Parathyroid adenoma (tissue), 2 donors: ENCODE data around the gene ANKFY1.
A peak's percentile ranks its signal among the peaks of the same experiment; 100 is the strongest.

ENCODE experiments used
- H2AFZ ChIP-seq: fragments of 300-600 bp; sonication (generic); one replicate; pipeline ENCODE4 v1.7.0; 2017; ENCODE audit warnings: antibody characterized with exemption, mild to moderate bottlenecking
- H3K27ac ChIP-seq: fragments of 300-600 bp; sonication (generic); one replicate; pipeline ENCODE4 v1.7.0; 2017
- H3K27me3 ChIP-seq: fragments of 300-600 bp; sonication (generic); one replicate; pipeline ENCODE4 v1.7.0; 2017; ENCODE audit warnings: low read length; ENCODE audit not compliant: control insufficient read depth, insufficient read depth
- H3K36me3 ChIP-seq: fragments of 300-600 bp; sonication (generic); one replicate; pipeline ENCODE4 v1.7.0; 2017; ENCODE audit warnings: low read length; ENCODE audit not compliant: control insufficient read depth, insufficient read depth
- H3K4me1 ChIP-seq: fragments of 300-600 bp; sonication (generic); one replicate; pipeline ENCODE4 v1.7.0; 2017; ENCODE audit warnings: control low read depth
- H3K4me2 ChIP-seq: fragments of 300-600 bp; sonication (generic); one replicate; pipeline ENCODE4 v1.7.0; 2017; ENCODE audit warnings: low read length
- H3K4me3 ChIP-seq: fragments of 300-600 bp; sonication (generic); one replicate; pipeline ENCODE4 v1.7.0; 2017; ENCODE audit warnings: low read depth, low read length
- H3K79me2 ChIP-seq: fragments of 300-600 bp; sonication (generic); one replicate; pipeline ENCODE4 v1.7.0; 2017; ENCODE audit warnings: control low read depth
- H3K9ac ChIP-seq: fragments of 300-600 bp; sonication (generic); one replicate; pipeline ENCODE4 v1.7.0; 2017; ENCODE audit warnings: mild to moderate bottlenecking
- H3K9me3 ChIP-seq: fragments of 300-600 bp; sonication (generic); one replicate; pipeline ENCODE4 v1.7.0; 2017; ENCODE audit warnings: low read length; ENCODE audit not compliant: control insufficient read depth
- TF ChIP-seq, protein P1 (sequence below): fragments of 300-600 bp; sonication (generic); IDR thresholded peaks from one replicate; pipeline ENCODE4 v1.7.0; 2017; ENCODE audit warnings: antibody characterized with exemption, mild to moderate bottlenecking
- donor health status: primary hyperparathyroidism.

Gene ANKFY1

DNA sequence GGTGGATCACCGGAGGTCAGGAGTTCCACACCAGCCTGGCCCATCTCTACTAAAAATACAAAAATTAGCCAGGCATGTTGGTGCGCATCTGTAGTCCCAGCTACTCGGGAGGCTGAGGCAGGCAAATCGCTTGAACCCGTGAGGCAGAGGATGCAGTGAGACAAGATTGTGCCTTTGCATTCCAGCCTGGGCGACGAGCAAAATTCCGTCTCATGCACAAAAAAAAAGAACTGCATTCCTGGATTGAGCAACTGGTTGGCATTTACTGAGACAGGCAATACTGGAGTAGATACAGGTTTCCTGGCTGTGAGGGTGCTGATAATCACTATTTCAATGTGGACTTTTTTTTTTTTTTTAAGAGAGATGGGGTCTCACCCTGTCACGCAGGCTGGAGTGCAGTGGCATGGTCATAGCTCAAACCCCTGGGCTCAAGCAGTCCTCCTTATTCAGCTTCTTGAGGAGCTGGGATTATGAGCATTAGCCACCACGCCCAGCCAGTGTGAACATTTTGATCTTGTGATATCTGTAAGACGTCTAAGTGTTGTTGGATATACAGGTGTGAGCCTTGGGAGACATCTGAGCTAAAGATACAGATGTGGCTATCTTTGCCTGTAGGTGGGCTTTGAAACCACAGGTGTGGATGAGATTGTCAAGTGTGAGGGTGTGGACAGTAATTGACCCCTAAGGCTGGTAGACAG, 115.0 kb downstream of the ANKFY1 start:
- peaks cover 4% of the 10 kb centered on the region for H3K4me1 ChIP-seq
- no peaks in the 10 kb centered on the region for H3K36me3 ChIP-seq
- H3K27ac ChIP-seq, result no peak overlapping the region
- no peak overlapping the region for H3K4me3 ChIP-seq
- no peak overlapping the region for H2AFZ ChIP-seq
- H3K4me2 ChIP-seq, result no peak overlapping the region
- H3K9me3 ChIP-seq, result no peaks in the 10 kb centered on the region
- TF ChIP-seq, protein P1, sequence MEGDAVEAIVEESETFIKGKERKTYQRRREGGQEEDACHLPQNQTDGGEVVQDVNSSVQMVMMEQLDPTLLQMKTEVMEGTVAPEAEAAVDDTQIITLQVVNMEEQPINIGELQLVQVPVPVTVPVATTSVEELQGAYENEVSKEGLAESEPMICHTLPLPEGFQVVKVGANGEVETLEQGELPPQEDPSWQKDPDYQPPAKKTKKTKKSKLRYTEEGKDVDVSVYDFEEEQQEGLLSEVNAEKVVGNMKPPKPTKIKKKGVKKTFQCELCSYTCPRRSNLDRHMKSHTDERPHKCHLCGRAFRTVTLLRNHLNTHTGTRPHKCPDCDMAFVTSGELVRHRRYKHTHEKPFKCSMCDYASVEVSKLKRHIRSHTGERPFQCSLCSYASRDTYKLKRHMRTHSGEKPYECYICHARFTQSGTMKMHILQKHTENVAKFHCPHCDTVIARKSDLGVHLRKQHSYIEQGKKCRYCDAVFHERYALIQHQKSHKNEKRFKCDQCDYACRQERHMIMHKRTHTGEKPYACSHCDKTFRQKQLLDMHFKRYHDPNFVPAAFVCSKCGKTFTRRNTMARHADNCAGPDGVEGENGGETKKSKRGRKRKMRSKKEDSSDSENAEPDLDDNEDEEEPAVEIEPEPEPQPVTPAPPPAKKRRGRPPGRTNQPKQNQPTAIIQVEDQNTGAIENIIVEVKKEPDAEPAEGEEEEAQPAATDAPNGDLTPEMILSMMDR, result no peak
- no peak overlapping the region for H3K9ac ChIP-seq
- H3K27me3 ChIP-seq, result no peaks in the 10 kb centered on the region
- H3K79me2 ChIP-seq, result peaks cover 10% of the 10 kb centered on the region

DNA sequence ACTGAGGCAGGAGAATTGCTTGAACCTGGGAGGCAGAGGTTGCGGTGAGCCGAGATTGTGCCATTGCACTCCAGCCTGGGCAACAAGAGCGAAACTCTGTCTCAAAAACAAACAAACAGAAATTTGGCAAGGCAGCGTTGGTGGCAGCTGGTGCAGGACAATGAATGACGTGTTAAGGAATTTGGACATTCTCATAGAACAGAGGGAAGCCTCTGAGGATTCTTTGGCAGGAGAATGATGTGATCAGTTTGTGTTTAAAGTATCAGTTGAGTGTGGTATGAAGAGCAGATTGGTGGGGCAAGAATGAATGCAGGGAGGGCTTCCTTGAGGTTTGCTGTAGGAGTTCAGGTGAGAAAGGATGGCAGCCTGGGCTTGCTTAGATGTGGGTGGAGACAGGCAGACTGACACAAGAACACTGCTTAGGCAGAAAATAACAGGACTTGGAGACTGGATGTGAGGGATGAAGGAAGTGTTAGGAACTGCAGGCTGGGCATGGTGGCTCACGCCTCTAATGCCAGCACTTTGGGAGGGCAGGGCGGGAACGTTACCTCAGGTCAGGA, 115.9 kb downstream of the ANKFY1 start:
- H3K79me2 ChIP-seq, result peaks cover 10% of the 10 kb centered on the region
- TF ChIP-seq, protein P1, result no peak
- H2AFZ ChIP-seq, result no peak overlapping the region
- no peaks in the 10 kb centered on the region for H3K36me3 ChIP-seq
- peaks cover 4% of the 10 kb centered on the region for H3K4me1 ChIP-seq
- H3K4me2 ChIP-seq, result no peak overlapping the region
- H3K4me3 ChIP-seq, result no peak overlapping the region
- no peaks in the 10 kb centered on the region for H3K27me3 ChIP-seq
- no peak overlapping the region for H3K9ac ChIP-seq
- no peak overlapping the region for H3K27ac ChIP-seq
- H3K9me3 ChIP-seq, result no peaks in the 10 kb centered on the region

DNA sequence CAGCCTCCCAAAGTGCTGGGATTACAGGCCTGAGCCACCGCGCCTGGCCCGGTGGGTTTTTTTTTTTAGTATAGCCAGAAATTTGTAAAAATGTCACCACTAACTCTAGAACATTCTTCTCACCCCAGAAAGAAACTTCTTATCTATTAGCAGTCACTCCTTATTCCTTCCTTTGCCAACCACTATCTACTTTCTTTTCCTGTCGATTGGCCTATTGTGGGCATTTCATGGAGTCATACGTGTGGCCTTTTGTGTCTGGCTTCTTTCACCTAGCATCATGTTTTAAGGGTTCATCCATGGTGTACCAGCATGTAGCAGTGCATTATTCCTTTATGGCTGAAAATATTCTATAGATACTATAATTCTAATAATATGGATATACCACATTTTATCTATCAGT, 117.1 kb downstream of the ANKFY1 start:
- Histone ChIP-seq H3K4me3 (no peak overlapping the region), H3K79me2 (peaks cover 21% of the 10 kb centered on the region), H3K27me3 (no peaks in the 10 kb centered on the region), H3K4me2 (no peak overlapping the region), H2AFZ (no peak overlapping the region), H3K36me3 (no peaks in the 10 kb centered on the region), H3K9me3 (no peaks in the 10 kb centered on the region), H3K27ac (no peak overlapping the region), H3K9ac (no peak overlapping the region), H3K4me1 (peaks cover 7% of the 10 kb centered on the region)
- TF ChIP-seq, protein P1, result no peak

DNA sequence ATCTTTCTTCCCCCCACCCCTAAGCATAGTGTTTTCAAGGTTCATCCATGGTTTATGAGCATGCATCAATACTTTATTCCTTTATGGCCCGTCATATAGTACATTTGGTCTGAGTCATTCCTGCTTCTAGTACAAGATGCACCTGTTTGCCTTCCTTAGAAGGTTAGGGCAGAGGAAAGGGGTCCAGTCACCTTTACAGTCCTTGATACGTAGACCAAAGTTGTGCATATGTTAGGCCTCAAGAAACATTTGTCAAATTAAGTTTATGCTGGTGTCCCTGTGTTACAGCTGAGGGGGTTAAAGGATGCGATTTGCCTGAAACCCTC, 119.4 kb downstream of the ANKFY1 start:
- peak overlapping the region; percentile 99 for H3K27ac ChIP-seq
- peaks cover 39% of the 10 kb centered on the region for H3K79me2 ChIP-seq
- peak overlapping the region; percentile 68 for H3K4me2 ChIP-seq
- no peaks in the 10 kb centered on the region for H3K9me3 ChIP-seq
- H3K27me3 ChIP-seq, result no peaks in the 10 kb centered on the region
- peak overlapping the region; percentile 98 for H3K9ac ChIP-seq
- TF ChIP-seq, protein P1, result no peak
- H3K4me1 ChIP-seq, result peaks cover 16% of the 10 kb centered on the region
- peak overlapping the region; percentile 100 for H2AFZ ChIP-seq
- no peaks in the 10 kb centered on the region for H3K36me3 ChIP-seq
- H3K4me3 ChIP-seq, result peak overlapping the region; percentile 88
